ENCODE data around the gene AVP. TPM values are rescaled to one million over a fixed set of nuclear protein-coding genes. Genes with fewer than 3 reads are reported as not detected.

AVP gene
- total and polyA plus RNA-seq, 9 of the 15 experiments (the other 6 are each of a cell fraction or from before 2014, with no cell fraction given) = not detected

DNA sequence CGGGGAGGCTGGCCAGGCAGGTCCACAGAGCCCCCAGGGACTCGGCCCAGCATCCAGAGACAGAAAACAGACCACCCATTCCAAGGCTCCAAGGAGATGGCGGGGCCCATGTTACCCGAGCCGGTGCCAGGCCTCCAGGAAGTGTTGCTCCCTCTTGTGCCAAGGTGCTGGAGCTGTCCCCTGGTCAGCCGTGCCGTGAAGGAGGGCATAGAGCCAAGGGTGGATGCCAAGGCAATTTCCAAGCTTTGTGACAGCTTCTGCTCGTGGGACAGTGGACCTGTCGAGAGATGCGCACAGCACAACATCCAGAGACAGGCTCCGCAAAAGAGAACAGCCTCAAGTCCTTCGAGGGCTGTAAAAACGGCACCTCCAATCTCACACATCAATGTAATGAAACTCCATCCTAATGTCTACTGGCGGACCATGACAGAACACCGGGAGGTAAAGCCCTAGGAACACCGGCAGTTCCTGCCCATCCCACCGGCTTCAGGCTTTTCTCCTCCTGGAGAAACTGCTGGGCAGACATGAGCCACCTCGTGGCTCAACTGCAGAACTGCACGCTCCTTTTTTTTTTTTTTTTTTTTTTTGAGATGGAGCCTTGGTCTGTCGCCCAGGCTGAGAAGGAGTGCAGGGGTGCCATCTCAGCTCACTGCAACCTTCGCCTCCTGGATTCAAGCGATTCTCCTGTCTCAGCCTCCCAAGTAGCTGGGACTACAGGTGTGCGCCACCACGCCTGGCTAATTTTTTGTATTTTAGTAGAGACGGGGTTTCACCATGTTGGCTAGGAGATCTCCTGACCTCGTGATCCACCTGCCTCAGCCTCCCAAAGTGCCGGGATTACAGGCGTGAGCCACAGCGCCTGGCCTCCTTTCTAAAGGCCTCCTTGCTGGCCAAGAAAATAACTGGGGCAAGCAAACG lies 30.9 kb upstream of the AVP start:
- in situ Hi-C loops (cut with MboI) = no loop called here
- POLR2A ChIA-PET = interaction anchor here (0.7 kb wide), 1 partner anchor 20 kb away, joined by 3 read pairs; no protein-coding TSS in a partner anchor
- no peak for TF ChIP-seq ZNF583 (CRISPR knock-in tag; IDR thresholded peaks at IDR 0.05)
- TF ChIP-seq, protein P1, sequence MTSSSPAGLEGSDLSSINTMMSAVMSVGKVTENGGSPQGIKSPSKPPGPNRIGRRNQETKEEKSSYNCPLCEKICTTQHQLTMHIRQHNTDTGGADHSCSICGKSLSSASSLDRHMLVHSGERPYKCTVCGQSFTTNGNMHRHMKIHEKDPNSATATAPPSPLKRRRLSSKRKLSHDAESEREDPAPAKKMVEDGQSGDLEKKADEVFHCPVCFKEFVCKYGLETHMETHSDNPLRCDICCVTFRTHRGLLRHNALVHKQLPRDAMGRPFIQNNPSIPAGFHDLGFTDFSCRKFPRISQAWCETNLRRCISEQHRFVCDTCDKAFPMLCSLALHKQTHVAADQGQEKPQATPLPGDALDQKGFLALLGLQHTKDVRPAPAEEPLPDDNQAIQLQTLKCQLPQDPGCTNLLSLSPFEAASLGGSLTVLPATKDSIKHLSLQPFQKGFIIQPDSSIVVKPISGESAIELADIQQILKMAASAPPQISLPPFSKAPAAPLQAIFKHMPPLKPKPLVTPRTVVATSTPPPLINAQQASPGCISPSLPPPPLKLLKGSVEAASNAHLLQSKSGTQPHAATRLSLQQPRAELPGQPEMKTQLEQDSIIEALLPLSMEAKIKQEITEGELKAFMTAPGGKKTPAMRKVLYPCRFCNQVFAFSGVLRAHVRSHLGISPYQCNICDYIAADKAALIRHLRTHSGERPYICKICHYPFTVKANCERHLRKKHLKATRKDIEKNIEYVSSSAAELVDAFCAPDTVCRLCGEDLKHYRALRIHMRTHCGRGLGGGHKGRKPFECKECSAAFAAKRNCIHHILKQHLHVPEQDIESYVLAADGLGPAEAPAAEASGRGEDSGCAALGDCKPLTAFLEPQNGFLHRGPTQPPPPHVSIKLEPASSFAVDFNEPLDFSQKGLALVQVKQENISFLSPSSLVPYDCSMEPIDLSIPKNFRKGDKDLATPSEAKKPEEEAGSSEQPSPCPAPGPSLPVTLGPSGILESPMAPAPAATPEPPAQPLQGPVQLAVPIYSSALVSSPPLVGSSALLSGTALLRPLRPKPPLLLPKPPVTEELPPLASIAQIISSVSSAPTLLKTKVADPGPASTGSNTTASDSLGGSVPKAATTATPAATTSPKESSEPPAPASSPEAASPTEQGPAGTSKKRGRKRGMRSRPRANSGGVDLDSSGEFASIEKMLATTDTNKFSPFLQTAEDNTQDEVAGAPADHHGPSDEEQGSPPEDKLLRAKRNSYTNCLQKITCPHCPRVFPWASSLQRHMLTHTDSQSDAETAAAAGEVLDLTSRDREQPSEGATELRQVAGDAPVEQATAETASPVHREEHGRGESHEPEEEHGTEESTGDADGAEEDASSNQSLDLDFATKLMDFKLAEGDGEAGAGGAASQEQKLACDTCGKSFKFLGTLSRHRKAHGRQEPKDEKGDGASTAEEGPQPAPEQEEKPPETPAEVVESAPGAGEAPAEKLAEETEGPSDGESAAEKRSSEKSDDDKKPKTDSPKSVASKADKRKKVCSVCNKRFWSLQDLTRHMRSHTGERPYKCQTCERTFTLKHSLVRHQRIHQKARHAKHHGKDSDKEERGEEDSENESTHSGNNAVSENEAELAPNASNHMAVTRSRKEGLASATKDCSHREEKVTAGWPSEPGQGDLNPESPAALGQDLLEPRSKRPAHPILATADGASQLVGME (CRISPR knock-in tag; IDR thresholded peaks at IDR 0.05) = no peak
- TF ChIP-seq, protein P2, sequence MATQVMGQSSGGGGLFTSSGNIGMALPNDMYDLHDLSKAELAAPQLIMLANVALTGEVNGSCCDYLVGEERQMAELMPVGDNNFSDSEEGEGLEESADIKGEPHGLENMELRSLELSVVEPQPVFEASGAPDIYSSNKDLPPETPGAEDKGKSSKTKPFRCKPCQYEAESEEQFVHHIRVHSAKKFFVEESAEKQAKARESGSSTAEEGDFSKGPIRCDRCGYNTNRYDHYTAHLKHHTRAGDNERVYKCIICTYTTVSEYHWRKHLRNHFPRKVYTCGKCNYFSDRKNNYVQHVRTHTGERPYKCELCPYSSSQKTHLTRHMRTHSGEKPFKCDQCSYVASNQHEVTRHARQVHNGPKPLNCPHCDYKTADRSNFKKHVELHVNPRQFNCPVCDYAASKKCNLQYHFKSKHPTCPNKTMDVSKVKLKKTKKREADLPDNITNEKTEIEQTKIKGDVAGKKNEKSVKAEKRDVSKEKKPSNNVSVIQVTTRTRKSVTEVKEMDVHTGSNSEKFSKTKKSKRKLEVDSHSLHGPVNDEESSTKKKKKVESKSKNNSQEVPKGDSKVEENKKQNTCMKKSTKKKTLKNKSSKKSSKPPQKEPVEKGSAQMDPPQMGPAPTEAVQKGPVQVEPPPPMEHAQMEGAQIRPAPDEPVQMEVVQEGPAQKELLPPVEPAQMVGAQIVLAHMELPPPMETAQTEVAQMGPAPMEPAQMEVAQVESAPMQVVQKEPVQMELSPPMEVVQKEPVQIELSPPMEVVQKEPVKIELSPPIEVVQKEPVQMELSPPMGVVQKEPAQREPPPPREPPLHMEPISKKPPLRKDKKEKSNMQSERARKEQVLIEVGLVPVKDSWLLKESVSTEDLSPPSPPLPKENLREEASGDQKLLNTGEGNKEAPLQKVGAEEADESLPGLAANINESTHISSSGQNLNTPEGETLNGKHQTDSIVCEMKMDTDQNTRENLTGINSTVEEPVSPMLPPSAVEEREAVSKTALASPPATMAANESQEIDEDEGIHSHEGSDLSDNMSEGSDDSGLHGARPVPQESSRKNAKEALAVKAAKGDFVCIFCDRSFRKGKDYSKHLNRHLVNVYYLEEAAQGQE (IDR thresholded peaks at IDR 0.05; ENCODE audit: borderline replicate concordance) = peak; percentile 47; the same call in 1 of the 2 replicates
- TF ChIP-seq, protein P2 (CRISPR knock-in tag; IDR thresholded peaks at IDR 0.05; ENCODE audit: low read depth) = no peak

More for the DNA sequence above, 30.9 kb upstream of the AVP start:
- Histone ChIP-seq H2AFZ (ENCODE audit: low read depth, low read length) (no peak overlapping the region), H3K79me2 (ENCODE audit: control insufficient read depth, insufficient read depth, low read length) (no peaks in the 10 kb centered on the region), H3K4me3 (no peak overlapping the region), H3K9me1 (ENCODE audit: control insufficient read depth, insufficient read depth, low read length) (no peaks in the 10 kb centered on the region), H4K20me1 (replicated peaks; ENCODE audit: control insufficient read depth, insufficient read depth, low read length) (peaks cover 3% of the 10 kb centered on the region; the same call in 1 of the 2 replicates), H3K27ac (ENCODE audit: extremely low read depth, low read depth, low read length) (no peak overlapping the region), H3K4me1 (replicated peaks in 1 of 2; ENCODE audit: control insufficient read depth in 2 of 2, insufficient read depth in 2 of 2, low read length in 2 of 2) (peaks cover 0 to 8% of the 10 kb centered on the region in 2 experiments; a peak in 4 of 5 replicates), H3K9me3 (replicated peaks; ENCODE audit: control insufficient read depth, insufficient read depth, low read depth, low read length) (no peaks in the 10 kb centered on the region), H3K27me3 (ENCODE audit: control insufficient read depth in 2 of 2, insufficient read depth in 2 of 2, low read length in 2 of 2) (no peaks in the 10 kb centered on the region), H3K4me2 (ENCODE audit: insufficient read depth, low read length) (no peak overlapping the region), H3K9ac (ENCODE audit: insufficient read depth in 1 of 2, low read depth in 2 of 2, low read length in 2 of 2) (no peak overlapping the region), H3K36me3 (ENCODE audit: control insufficient read depth, insufficient read depth, low read length) (peaks cover 8% of the 10 kb centered on the region; the same call in 2 of the 3 replicates)
- peak; percentile 51 to 78 (median 72) for DNase-seq (ENCODE audit: extremely low read depth in 1 of 4, low spot score in 3 of 4)
- CTCF ChIA-PET (ENCODE audit: low intra/inter-chr PET ratio) = interaction anchor here (0.6 to 2.6 kb wide), 4 partner anchors 62 to 202 kb away, joined by 3 to 10 read pairs (median 3); no protein-coding TSS in a partner anchor
- FAIRE-seq = peak; percentile 70
- WGBS (ENCODE audit: insufficient coverage, low coverage, missing lambda C conversion rate) = 42% methylated on average over 20 of the region's 30 CpGs
- BruUV-seq (replicated peaks) = no TSS peak
- ATAC-seq = peak; percentile 65
- intact Hi-C loops (cut with micrococcal nuclease) = loop anchor here (2.0 kb wide), 1 partner anchor 61 kb away; no protein-coding TSS in a partner anchor

Data from K562 (cell line).